GOT3 (cell line): ENCODE measurements around the gene OIP5.
"Not testable (repeated sequence)": the region's sequence is repeated elsewhere in the genome, so short reads cannot be mapped to it uniquely, and the experiment has no call there.

Experiments used
- DNase-seq: peaks from one replicate; lab custom pipeline; 2025; ENCODE audit warnings: mixed read lengths; lab: John Stamatoyannopoulos, UW

Gene OIP5

DNA sequence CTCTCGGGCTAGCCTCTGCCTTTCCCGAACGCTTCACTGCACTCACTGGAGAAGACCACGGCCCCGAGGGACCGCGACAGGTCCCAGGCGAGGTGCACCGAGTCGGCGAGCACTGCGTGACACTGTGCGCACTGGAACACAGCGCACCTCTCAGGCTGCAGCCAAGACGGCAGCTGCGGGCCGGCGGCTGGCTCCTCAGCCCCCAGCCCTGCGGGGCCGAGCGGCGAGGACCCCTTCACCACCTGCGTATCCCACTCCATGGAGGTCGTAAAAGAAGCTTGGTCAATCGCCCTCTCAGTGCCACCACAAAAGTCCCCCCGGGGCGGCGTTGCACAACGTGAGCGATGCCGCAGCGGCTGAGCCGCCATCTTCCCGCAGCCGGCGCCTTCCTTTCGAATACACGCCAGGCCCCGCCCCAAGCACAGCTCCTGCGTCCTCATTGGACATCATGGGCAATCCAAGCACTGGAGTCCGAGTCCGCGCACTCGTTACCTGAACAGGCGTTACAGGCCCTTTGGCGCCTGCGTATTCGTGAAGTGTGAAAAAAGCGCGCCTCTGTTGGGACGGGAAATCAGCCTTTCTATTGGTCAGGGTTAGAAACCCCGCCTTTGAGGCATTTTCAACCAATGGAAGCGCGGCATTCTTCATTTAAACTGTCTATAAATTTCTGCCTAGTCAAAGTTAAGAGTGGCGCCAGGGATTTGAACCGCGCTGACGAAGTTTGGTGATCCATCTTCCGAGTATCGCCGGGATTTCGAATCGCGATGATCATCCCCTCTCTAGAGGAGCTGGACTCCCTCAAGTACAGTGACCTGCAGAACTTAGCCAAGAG is at the start of gene OIP5, which contains the start of gene NUSAP1:
TSS of gene OIP5 (minus strand) at position 398 of the 832 bp plus-strand sequence. CDS start at position 368, 30 bp downstream.
TSS of gene NUSAP1 (plus strand) at position 688 of the 832 bp plus-strand sequence. CDS start at position 765, 77 bp downstream.
- peak; percentile 92 for DNase-seq

DNA sequence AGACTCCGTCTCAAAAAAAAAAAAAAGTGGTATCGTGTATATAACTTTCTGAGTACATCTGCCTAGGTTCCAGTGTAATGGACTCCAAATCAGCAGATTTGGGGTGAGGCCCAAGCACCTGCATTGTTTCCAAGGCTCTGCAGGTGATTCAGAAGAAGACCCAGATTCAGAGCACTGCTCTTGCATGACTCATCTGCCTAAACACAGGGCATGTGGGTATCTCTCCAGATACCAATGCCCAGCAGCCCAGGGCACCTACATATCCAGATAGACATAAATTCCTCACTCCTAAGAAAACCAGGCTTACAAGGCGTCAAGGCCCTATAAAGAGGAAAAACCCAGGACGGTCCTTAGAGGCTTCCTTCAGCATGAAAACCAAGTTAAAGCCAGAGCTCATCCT is 45.6 kb upstream of the OIP5 start:
- no peak for DNase-seq

DNA sequence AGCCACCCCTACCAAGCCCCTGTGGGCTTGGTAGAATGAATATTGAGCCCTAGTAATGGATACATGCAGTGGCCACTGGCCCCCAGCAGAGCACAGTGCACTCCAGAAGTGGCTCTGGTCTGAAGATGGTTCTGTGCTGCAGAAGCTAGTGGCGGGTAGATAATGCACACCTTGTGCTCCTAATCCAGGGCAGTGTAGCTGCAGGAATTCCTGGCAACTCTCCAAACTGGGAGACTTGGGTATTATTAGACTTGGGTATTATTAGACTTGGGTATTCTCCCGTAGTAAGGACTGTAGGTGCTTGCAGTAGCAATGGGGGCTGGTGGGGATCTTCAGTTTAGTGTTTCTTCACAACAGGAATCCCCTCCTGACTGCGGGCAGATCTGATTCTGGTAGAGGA is 35.0 kb upstream of the OIP5 start:
- DNase-seq = no peak

DNA sequence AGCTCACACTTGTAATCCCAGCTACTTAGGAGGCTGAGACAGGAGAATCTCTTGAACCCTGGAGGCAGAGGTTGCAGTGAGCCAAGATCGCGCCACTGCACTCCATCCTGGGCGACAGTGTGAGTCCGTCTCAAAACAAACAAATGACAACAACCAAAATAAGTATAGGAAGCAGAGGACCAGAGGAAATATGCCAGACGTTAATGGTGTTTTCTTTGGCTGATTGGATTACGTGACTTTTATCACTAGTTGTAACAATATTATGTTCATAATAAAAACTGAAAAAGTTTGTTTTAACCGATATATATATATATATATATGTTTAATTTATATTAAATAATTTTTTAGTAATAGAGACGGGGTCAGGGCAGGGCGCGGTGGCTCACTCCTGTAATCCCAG is 22.0 kb upstream of the OIP5 start:
- DNase-seq = no peak

DNA sequence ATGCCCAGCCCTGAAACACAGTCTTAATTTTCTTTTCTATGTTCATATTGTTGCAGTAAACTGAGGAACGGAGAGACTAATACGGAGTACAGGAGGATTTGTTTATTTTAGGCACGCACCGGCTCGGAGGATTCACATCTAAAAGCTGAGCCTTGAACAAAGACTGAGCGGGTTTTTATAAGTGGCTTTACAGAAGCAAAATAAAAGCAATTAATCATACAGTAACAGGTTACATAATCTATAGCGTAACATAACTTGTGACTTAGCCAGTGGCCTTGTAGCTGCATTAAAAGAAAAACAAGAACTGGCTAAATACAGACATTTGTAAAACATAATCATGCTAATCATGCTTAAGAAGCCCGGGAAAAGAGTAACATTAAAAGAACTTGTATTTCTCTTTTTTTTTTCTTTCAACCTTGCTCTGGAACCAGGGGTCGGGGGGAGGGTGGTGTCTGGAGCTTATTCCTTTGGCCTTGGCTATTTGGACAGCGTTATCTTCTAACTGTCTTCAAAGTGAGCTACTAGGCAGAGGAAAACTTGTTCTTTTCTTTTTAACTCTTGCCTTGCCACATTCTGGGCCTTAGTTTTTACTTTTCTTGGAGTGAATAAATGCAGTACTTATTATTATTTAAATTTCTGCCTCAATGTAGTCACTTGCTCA is 17.8 kb upstream of the OIP5 start:
- no peak for DNase-seq

DNA sequence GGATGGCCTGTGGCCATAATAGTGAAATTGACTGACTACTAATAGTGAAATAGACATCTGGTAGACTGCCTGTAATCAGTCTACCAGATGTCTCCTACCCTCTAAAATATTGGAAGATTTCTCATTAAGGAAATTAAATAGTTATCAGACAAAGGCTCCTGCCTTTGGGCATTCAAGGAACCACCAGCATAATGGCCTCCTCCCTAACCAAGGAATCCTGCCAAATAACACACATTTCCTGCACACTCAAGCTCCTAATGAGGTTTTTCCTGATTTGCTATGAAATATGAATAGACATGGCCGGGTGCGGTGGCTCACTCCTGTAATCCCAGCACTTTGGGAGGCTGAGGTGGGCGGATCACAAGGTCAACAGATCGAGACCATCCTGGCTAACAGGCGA is 14.8 kb upstream of the OIP5 start:
- DNase-seq = no peak

DNA sequence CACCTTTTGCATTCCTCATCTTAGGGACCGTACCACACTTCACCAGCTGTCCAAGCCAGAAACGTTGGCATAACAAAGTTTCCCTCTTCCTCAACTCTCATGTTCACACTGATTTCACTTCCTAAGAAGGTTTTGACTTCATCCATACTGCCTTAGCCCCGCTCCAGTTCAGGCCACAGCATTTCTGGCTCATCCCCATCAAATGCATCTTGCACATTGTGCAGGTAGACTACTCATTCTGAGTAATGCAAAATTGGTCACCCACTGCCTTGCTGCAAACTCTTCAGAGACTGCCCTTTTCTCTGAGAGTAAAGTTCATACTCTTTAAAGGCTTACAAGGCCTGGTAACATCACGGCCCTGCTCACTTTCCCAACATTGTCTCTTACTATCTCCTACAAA is 9.1 kb upstream of the OIP5 start:
- DNase-seq = no peak

DNA sequence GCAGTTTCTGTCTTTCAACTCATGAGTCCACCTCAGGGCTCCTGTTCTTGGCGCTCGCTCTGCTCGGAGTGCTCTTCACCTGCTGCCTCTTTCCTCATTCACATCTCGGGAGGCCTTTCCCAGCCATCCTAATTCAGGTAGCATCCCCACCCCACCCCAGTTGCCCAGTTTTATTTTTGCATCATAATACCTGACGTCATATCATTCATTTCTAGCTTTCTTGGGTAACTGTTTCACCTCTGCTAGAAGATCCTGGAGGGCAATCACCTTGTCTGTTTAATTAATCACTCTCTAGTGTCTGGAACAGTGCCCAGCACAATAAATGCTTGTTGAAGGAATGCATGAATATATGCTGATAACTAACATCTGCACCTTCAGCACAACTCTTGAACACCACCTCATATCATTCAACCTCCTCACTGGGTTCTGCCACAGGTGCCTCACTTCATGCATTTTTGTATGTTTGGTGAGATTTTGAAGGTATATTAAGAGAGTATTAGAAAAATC is 7.9 kb upstream of the OIP5 start:
- DNase-seq = no peak

DNA sequence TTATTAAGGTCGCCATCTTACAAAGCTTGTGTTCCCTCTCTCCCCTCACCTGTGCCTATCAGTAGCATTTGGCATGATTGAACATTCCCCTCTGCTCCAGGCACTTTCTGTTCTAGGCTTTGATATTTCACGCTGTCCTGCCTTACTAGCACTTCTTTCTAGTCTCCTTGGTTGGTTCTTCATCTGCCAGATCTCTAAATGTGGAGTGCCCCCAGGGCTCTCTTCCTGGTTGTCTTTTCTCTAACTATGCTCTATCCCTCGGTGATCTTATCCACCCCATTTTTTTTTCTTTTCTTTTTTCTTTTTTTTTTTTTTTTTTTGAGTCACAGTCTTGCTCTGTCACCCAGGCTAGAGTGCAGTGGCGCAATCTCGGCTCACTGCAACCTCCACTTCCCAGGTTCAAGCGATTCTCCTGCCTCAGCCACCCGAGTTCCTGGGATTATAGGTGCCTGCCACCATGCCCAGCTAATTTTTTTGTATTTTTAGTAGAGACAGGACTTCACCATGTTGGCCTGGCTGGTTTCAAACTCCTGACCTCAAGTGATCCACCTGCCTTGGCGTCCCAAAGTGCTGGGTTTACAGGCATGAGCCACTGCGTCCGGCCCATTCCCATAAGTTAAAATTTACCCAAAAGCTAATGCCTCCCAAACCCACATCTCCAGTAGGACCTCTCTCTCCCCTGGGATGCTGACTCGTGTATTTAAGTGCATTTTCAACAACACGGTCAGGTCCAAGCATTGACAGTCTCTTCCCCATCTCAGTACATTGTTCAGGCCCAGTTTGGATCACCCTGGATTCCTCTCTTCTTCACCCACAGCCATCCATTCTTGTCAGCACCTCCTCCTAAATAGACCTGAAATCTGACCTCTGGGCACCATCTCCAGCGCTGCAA is 5.5 kb upstream of the OIP5 start:
- no peak for DNase-seq

DNA sequence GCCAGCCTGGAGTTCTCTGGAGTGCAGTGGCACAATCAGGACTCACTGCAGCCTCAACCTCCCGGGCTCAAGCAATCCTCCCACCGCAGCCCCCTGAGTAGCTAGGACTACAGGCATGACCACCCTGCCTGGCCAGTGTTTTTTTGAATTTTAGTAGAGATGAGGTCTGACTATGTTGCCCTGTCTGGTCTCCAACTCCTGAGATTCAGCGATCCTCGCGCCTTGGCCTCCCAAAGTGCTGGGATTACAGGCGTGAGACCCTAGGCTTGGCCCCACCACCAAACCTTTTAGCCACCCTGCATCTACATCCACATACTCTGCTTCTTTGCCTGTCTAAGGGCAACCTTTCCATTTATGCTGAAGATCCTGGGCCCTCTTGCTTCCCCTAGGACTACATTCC is 4.7 kb upstream of the OIP5 start:
- DNase-seq = no peak

DNA sequence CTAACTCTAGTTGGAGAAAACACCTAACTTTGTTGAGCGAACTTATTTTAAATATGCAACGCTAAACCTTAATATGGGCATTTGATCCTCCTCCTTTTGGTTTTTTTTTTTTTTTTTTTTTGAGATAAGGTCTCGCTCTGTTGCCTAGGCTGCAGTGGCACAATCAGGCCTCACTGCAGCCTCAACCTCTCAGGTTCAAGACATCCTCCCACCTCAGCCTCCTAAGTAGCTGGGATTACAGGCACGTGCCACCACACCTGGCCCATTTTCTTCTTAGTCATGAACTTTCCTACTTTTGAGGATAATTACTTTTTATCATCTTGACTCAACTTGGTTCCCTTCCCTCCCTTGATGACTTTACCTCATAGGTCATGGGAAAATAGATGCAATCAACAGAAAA is 4.2 kb upstream of the OIP5 start:
- DNase-seq = no peak

DNA sequence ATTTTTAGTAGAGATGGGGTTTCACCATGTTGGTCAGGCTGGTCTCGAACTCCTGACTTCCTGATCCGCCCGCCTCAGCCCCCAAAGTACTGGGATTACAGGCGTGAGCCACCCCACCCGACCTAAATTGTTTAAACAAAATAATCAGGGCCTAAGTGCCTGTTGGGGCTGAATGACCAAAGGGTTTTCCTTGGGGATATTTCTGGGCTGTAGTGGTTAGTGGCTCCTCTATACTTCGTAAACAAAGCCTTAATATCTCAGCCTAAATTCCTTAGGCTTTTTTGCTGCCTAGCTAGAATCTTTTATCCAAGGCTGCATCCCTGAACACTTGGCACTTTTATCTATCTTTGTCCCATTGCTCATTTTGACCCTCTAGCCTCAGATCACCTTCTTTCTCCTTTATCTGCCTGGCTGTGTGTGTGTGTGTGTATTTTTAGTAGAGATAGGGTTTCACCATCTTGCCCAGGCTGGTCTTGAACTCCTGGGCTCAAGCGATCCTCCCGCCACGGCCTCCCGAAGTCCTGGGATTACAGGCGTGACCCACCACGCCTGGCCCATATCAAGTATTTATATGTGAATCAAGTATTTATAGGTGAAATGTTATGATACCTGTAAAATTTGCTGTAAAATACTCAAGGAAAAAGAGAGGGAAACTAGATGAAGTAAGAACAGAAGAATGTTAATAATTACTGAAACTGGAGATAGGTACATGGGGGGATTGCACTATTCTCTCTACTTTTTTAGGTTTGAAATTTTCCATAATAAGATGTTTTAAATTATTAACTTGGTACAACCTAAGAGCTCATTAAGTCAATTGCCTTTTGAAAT is 2.1 kb upstream of the OIP5 start:
- DNase-seq = no peak

DNA sequence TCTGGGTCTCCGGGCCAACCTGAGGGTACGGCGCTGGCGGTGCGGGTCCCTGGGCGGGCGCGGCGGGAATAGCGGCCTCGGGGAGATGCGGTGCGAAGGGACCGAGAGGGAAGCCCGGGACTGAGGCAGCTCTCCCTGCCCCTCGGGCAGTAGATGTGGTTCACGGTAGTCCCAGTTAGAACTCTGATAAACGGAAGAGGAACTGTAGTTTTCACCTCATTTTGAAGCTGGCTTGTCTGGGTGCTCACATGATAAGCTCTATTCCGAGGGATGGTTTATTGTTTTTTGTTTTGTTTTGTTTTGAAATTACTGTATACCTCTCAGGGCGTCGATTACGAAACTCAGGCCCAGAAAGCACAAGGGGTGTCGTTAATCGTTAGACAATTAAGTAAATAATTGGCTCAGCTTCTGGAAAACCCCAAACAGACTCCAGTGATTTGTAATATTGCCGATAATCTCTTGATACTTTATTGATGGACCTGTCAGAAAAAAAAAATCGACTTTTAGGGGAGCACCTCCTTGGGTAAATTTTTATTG is 703 bp upstream of the OIP5 start:
- no peak for DNase-seq

DNA sequence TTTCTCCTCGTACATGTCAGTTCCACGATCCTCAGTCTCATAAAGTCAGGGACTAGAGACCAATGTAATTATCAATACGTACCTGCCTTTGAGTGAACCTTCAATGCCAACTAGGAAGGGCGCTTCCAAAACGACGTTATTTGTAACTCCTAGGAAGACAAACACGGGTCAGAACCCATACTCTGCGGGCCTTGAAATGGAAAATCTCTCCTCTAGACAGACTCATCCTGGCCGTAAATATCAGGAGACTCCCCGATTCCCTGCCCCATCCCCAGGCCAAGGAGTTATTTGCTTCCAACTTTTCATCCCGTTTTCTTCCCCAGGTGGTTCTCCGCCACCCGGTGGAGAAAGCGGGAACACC is 578 bp downstream of the OIP5 start:
- peak; percentile 27 for DNase-seq

DNA sequence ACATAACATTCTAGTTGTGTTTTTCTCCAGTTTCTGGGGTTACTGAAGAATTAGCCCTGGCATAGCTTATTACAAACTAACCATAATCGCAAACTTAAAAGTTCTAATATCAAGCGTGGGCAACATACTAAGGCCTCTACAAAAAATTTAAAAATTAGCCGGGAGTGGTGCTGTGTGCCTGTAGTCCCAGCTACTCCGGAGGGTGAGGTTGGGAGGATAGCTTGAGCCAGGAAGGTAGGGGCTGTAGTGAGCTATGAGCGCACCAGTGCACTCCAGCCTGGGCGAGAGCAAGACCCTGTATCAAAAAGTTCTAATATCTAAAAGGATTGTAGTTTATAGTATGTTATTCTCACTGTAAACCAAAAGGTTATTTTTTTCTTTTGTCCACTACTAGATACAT is 1.1 kb downstream of the OIP5 start:
- no peak for DNase-seq

DNA sequence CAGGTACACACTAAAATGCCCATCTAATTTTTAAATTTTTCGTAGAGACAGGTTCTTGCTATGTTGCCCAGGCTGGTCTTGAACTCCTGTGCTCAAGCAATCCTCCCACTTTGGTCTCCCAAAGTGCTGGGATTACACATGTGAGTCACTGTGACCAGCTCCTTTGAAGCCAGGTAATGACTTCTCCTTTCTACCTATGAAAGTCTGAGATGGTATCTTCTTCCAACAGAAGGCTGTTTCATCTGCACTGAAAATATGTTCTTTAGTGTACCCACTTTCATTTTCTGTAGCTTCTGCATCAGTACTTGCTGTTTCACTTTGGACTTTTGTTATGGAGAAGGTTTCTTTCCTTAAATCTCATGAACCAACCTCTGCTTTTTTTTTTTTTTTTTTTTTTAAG is 8.8 kb downstream of the OIP5 start:
- no peak for DNase-seq

DNA sequence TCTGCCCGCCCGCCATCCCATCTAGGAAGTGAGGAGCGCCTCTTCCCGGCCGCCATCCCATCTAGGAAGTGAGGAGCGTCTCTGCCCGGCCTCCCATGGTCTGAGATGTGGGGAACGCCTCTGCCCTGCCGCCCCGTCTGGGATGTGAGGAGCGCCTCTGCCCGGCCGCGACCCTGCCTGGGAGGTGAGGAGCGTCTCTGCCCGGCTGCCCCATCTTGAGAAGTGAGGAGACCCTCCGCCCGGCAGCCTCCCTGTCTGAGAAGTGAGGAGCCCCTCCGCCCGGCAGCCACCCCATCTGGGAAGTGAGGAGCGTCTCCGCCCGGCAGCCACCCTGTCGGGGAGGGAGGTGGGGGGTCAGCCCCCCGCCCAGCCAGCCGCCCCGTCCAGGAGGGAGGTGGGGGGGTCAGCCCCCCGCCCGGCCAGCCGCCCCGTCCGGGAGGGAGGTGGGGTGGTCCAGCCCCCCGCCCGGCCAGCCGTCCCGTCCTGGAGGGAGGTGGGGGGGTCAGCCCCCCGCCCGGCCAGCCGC is 11.5 kb downstream of the OIP5 start:
- not testable (repeated sequence) for DNase-seq

DNA sequence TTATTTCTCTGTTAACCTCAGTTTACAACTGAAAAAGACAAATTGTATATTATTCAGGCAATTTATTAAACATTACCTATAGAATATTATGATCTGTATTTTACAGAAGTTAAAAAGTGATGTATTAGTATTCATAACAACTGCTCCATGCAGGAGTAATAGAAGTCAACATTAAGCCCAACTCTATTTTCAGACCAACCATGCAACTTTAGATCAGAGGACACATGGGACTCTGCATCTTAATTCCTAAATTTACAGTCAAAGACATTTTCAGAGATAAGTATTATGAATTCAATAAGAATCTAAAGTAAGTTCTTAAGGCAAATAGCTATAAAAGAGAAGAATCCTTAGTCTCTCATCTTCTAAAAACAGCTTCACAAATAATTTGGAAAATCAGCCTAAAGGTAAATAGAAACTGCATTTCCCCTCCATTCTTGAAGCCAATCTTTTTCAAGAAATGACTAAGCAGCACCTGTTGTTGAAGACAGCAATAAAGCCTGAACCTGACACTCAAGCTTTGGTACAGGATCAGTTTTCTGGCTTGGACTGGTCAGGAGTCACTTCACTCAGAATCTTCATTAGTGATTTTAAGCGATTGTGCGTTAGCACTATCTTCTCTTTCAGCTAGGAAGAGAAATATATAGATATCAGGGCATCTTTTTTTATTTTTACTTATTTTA is 23.0 kb downstream of the OIP5 start:
- no peak for DNase-seq

DNA sequence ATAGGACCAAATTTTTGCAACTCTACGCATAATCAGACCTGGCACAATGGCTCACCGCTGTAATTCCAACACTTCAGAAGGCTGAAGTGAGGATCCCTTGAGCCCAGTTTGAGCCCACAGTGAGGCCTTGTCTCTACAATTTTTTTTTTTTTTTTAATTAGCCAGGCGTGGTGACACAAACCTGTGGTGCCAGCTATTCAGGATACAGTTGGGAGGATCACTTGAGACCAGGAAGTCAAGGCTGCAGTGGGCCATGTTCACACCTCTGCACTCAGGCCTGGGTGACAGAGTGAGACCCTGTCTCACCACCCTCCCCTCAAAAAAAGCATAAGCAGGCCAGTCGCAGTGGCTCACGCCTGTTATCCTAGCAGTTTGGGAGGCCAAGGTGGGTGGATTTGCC is 24.7 kb downstream of the OIP5 start:
- DNase-seq = no peak

DNA sequence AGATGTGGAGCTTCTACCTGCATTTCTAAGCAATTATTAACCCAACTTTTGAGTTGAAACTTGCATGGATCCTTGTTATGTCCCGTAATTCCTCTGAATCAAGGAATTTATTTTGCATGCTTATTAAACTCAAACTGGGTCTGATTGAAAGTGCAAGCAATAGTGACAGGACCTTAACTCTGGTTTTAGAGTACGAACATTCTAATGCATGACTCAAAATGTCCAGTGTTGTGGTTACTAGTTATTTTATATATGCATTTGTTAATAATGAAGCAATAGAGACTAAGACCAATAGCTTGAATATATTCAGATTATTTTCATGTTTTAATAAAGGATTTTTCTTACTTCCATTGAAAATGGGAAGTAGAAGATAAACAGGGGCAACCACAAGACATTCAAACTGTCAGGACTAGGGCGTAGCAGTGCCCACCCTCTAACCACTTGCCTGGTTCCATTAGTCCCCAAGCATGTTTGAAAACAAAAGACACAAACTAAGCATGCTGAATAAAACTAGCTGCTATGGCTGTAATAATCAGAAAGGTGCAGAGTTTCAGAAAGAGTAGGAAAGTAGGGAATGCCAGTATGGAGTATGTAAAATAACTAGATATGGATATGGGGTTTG is 28.1 kb downstream of the OIP5 start:
- no peak for DNase-seq
